Endothelial cell (in vitro differentiated cells): ENCODE data around the gene DDB1. TPM values are rescaled to one million over a fixed set of nuclear protein-coding genes. Genes with fewer than 3 reads are reported as not detected.
A peak's percentile ranks its signal among the peaks of the same experiment; 100 is the strongest.

Experiments used
- DNase-seq: peaks from one replicate; pipeline ENCODE4 v3.0.0; 2021; ENCODE audit warnings: low spot score
- H3K27ac Mint-ChIP-seq: one replicate; pipeline ENCODE4 v1.8.0; 2021; ENCODE audit warnings: mixed read lengths, inconsistent platforms; ENCODE audit not compliant: unreplicated experiment
- H3K27me3 Mint-ChIP-seq: one replicate; pipeline ENCODE4 v1.8.0; 2021; ENCODE audit warnings: mild to moderate bottlenecking, moderate library complexity, mixed read lengths, inconsistent platforms; ENCODE audit not compliant: unreplicated experiment
- H3K36me3 Mint-ChIP-seq: one replicate; pipeline ENCODE4 v1.8.0; 2021; ENCODE audit warnings: mild to moderate bottlenecking, low read depth, mixed read lengths, inconsistent platforms; ENCODE audit not compliant: unreplicated experiment
- H3K4me1 Mint-ChIP-seq: one replicate; pipeline ENCODE4 v1.8.0; 2021; ENCODE audit warnings: mild to moderate bottlenecking, mixed read lengths, inconsistent platforms; ENCODE audit not compliant: unreplicated experiment
- H3K4me3 Mint-ChIP-seq: one replicate; pipeline ENCODE4 v1.8.0; 2021; ENCODE audit warnings: mild to moderate bottlenecking, mixed read lengths, inconsistent platforms; ENCODE audit not compliant: unreplicated experiment
- H3K9me3 Mint-ChIP-seq: one replicate; pipeline ENCODE4 v1.8.0; 2021; ENCODE audit warnings: mixed read lengths, inconsistent platforms; ENCODE audit not compliant: unreplicated experiment
- total RNA-seq: library from RNA; stranded (reverse); fragmentation: NEBNext Ultra II Directional; extraction: Animal tissue kit (Norgen Biotek cat#: 25700); gene quantifications from one replicate; pipeline ENCODE4 v1.2.1, GENCODE V29; 2021; ENCODE audit not compliant: unreplicated experiment
- TF ChIP-seq, protein P1 (sequence below): fragments of 200-600 bp; sonication (generic); IDR thresholded peaks from one replicate; pipeline ENCODE4 v1.5.0; 2021; ENCODE audit warnings: antibody characterized with exemption; ENCODE audit not compliant: unreplicated experiment

DDB1 gene
- total RNA-seq, 1 donor from 2014 or later, result 239 TPM

- Mint-ChIP-seq H3K27ac (no peak overlapping the region), H3K36me3 (peaks cover 21% of the 10 kb centered on the region), H3K4me3 (no peak overlapping the region), H3K9me3 (no peaks in the 10 kb centered on the region), H3K27me3 (peaks cover 8% of the 10 kb centered on the region), H3K4me1 (peaks cover 10% of the 10 kb centered on the region)
- DNase-seq, result no peak
- TF ChIP-seq, protein P1, sequence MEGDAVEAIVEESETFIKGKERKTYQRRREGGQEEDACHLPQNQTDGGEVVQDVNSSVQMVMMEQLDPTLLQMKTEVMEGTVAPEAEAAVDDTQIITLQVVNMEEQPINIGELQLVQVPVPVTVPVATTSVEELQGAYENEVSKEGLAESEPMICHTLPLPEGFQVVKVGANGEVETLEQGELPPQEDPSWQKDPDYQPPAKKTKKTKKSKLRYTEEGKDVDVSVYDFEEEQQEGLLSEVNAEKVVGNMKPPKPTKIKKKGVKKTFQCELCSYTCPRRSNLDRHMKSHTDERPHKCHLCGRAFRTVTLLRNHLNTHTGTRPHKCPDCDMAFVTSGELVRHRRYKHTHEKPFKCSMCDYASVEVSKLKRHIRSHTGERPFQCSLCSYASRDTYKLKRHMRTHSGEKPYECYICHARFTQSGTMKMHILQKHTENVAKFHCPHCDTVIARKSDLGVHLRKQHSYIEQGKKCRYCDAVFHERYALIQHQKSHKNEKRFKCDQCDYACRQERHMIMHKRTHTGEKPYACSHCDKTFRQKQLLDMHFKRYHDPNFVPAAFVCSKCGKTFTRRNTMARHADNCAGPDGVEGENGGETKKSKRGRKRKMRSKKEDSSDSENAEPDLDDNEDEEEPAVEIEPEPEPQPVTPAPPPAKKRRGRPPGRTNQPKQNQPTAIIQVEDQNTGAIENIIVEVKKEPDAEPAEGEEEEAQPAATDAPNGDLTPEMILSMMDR, result no peak
Measured at GRCh38 chr11:61341706-61342105, 8.8 kb upstream of the DDB1 start.

GRCh38 chr11:61340979-61341378 is 8.1 kb upstream of the DDB1 start:
- TF ChIP-seq, protein P1, result no peak

DNA sequence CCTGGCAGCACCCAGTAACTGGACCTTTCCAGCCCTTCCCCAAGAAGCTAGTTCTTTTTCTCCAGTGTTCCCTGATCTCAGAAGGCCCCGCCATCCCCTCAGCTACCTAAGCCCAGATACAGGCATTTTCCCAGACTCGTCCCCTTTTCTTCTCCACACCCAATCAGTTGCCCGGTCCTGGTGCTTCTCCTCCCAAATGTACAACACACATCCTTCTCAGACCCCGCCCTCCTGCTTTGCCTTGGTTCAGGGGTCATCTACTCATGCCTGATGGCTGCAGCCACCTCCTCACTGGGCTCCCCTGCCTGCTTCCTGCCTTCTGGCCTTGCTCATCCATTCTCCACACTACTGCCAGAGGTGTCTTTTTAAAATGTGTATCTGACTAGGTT is 6.6 kb upstream of the DDB1 start:
- H3K36me3 Mint-ChIP-seq, result peaks cover 16% of the 10 kb centered on the region

More at GRCh38 chr11:61340979-61341378, 8.1 kb upstream of the DDB1 start:
- Mint-ChIP-seq H3K36me3 (peaks cover 21% of the 10 kb centered on the region), H3K27ac (no peak overlapping the region), H3K9me3 (no peaks in the 10 kb centered on the region), H3K4me3 (peak overlapping the region; percentile 5), H3K4me1 (peaks cover 4% of the 10 kb centered on the region), H3K27me3 (peaks cover 7% of the 10 kb centered on the region)
- no peak for DNase-seq

GRCh38 chr11:61338783-61339489 is 6.0 kb upstream of the DDB1 start:
- H3K4me1 Mint-ChIP-seq, result peaks cover 6% of the 10 kb centered on the region
- peaks cover 15% of the 10 kb centered on the region for H3K36me3 Mint-ChIP-seq
- TF ChIP-seq, protein P1, result no peak
- H3K27ac Mint-ChIP-seq, result no peak overlapping the region
- no peak for DNase-seq
- no peaks in the 10 kb centered on the region for H3K9me3 Mint-ChIP-seq
- no peak overlapping the region for H3K4me3 Mint-ChIP-seq
- peaks cover 4% of the 10 kb centered on the region for H3K27me3 Mint-ChIP-seq

More for the DNA sequence above, 6.6 kb upstream of the DDB1 start:
- DNase-seq, result no peak
- Mint-ChIP-seq H3K9me3 (no peaks in the 10 kb centered on the region), H3K27me3 (peaks cover 4% of the 10 kb centered on the region), H3K4me3 (no peak overlapping the region), H3K27ac (no peak overlapping the region), H3K4me1 (peaks cover 3% of the 10 kb centered on the region)
- TF ChIP-seq, protein P1, result no peak

GRCh38 chr11:61337706-61338470 is 5.0 kb upstream of the DDB1 start:
- peaks cover 7% of the 10 kb centered on the region for H3K27me3 Mint-ChIP-seq
- peak overlapping the region; percentile 62 for H3K4me3 Mint-ChIP-seq
- peaks cover 16% of the 10 kb centered on the region for H3K36me3 Mint-ChIP-seq
- H3K9me3 Mint-ChIP-seq, result no peaks in the 10 kb centered on the region
- H3K27ac Mint-ChIP-seq, result no peak overlapping the region
- no peak for DNase-seq
- peaks cover 9% of the 10 kb centered on the region for H3K4me1 Mint-ChIP-seq
- TF ChIP-seq, protein P1, result no peak
